HG02763 (cell line): Measurements from ENCODE around the gene AAK1.
"Not testable (repeated sequence)": the region's sequence is repeated elsewhere in the genome, so short reads cannot be mapped to it uniquely, and the experiment has no call there.

Experiments
- ATAC-seq: cut with Tn5 transposase; IDR thresholded peaks from one replicate; pipeline ENCODE4 v1.9.1; 2021; ENCODE audit warnings: mild to moderate bottlenecking, moderate library complexity; ENCODE audit not compliant: unreplicated experiment

AAK1 gene

GRCh38 chr2:69628325-69629021 lies 15.1 kb downstream of the AAK1 start:
- no peak for ATAC-seq

GRCh38 chr2:69625078-69625795 lies 18.3 kb downstream of the AAK1 start:
- ATAC-seq: no peak

DNA sequence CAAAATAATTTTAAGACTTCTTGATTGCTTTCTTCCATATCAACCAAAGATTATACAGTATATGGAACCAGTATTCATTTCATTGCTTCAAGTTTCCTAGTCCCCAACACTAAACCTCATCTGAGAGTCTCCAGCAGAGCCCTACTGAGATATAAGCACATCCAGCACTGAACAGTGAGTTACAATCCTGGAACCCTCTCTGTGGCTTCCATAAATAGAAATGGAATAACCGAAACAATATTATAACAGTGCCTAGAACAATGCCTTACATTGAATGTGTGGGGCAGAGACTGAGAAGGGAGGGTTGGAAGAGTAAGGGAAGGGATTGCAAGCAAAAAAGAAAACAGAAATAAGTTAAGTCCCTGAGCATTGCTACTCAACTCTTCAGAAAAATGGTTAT lies 18.9 kb downstream of the AAK1 start:
- no peak for ATAC-seq

- ATAC-seq: no peak
Measured at GRCh38 chr2:69624131-69624530, 19.4 kb downstream of the AAK1 start.

- no peak for ATAC-seq
Measured at GRCh38 chr2:69623236-69623635, 20.3 kb downstream of the AAK1 start.

DNA sequence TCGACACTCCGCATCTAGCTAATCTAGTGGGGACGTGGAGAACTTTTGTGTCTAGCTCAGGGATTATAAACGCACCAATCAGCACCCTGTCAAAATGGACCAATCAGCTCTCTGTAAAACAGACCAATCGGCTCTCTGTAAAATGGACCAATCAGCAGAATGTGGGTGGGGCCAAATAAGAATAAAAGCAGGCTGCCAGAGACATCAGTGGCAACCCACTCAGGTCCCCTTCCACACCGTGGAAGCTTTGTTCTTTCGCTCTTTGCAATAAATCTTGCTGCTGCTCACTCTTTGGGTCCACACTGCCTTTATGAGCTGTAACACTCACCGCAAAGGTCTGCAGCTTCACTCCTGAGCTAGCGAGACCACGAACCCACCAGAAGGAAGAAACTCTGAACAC lies 20.7 kb downstream of the AAK1 start:
- ATAC-seq: not testable (repeated sequence)

DNA sequence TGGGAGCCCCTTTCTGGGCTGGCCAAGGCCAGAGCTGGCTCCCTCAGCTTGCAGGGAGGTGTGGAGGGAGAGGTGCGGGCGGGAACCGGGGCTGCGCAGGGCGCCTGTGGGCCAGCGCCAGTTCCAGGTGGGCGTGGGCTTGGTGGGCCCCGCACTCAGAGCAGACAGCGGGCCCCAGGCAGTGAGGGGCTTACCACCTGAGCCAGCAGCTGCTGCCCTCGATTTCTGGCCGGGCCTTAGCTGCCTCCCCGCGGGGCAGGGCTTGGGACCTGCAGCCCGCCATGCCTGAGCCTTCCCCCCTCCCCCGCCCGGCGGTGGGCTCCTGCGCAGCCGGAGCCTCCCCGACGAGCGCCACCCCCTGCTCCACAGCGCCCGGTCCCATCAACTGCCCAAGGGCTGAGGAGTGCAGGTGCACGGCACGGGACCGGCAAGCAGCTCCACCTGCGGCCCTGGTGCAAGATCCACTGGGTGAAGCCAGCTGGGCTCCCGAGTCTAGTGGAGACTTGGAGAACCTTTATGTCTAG lies 21.5 kb downstream of the AAK1 start:
- not testable (repeated sequence) for ATAC-seq

GRCh38 chr2:69621440-69621839 lies 22.1 kb downstream of the AAK1 start:
- no peak for ATAC-seq

- ATAC-seq: no peak
Measured at GRCh38 chr2:69620870-69621269, 22.7 kb downstream of the AAK1 start.

GRCh38 chr2:69619725-69620124 lies 23.8 kb downstream of the AAK1 start:
- no peak for ATAC-seq

GRCh38 chr2:69618362-69618761 lies 25.2 kb downstream of the AAK1 start:
- ATAC-seq: no peak

GRCh38 chr2:69617744-69618143 lies 25.8 kb downstream of the AAK1 start:
- no peak for ATAC-seq

GRCh38 chr2:69616755-69617154 lies 26.8 kb downstream of the AAK1 start:
- peak; percentile 42 for ATAC-seq

- ATAC-seq: no peak
Measured at GRCh38 chr2:69615969-69616368, 27.6 kb downstream of the AAK1 start.

DNA sequence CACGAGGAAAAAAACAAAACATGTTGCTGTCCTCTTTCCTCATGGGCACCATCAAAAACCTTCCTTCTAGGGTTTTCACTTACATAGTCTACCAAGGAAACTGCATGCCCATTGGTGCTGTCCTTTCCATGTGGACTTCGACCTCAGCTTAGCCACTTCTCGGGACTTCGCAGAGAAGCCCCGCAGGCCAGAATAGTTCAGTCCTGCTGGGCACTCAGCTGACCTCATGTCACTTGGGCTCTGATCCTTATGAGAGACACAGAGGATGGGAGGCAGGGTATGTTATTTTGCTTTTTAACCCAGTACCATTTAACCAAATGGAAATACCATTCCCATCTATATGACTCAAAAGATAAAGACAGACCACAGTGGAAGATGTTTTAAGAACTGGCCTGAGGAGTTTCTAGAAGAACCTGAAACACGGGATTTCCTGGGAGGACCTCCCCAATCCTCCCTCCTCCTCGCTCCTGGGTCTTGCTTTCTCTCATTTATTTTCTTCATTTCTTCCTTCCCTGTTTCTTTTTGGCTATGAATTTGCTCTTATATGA lies 28.4 kb downstream of the AAK1 start:
- ATAC-seq: no peak

GRCh38 chr2:69612707-69613106 lies 30.8 kb downstream of the AAK1 start:
- no peak for ATAC-seq

- ATAC-seq: no peak
Measured at GRCh38 chr2:69612200-69612599, 31.3 kb downstream of the AAK1 start.

DNA sequence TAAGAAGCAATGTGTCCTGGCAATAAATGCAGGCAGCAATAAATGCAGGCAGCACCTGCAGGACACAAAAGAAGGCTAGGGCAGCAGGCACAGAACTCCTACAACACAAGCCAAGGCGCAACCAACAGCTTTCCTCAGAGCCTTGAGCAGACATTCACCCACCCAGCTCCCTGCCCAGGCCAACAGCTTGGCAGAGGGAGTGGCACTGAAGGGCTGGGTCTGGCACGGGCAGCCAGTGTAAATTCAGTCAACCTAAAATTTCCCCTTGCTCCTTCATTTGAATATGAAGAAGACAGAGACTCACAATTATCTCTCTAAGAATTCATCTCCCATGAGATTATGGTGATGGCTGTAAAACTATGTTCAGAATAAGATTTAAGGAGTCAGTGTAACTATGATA lies 35.4 kb downstream of the AAK1 start:
- no peak for ATAC-seq

DNA sequence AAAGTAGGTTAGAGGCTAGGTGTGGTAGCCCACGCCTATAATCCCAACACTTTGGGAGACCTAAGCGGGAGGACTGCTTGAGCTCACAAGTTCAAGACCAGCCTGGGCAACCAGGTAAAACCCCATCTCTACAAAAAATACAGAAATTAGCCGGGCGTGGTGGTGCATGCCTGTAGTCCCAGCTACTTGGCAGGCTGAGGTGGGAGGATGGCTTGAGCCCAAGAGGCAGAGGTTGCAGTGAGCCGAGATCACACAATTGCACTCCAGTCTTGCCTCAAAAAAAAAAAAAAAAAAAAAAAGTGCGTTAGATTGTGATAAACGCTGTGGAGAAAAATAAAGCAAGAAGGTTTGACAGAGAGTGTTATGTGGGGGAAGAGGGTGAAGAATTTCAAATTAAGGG lies 36.8 kb downstream of the AAK1 start:
- not testable (repeated sequence) for ATAC-seq

DNA sequence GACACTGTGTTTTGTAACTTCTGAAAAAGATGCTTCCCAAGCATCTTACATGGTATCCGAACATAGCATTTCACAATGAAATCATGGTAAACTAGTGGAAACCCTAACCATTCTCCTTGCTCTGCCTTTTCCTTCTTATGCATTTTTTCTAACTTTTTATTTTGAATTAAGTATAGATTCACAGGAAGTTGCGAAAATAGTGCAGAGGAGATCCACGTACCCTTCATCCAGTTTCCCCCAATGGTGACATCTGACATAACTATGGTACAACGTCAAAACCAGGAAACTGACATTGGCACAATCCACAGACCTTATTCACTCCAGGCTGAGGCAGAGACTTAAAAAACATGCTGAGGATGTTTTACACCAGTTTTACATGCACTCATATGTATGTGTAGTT lies 38.3 kb downstream of the AAK1 start:
- no peak for ATAC-seq

- no peak for ATAC-seq
Measured at GRCh38 chr2:69604836-69605235, 38.7 kb downstream of the AAK1 start.

GRCh38 chr2:69604026-69604678 lies 39.4 kb downstream of the AAK1 start:
- ATAC-seq: no peak
